ENCODE data around the gene STXBP6. TPM values are rescaled to one million over a fixed set of nuclear protein-coding genes. Genes with fewer than 3 reads are reported as not detected.

The STXBP6 gene
- total RNA-seq, 1 experiment from 2014 or later, result 6.4 TPM

- Histone ChIP-seq H3K36me3 (no peaks in the 10 kb centered on the region), H3K27ac (no peak overlapping the region), H3K27me3 (replicated peaks) (no peaks in the 10 kb centered on the region), H3K4me1 (replicated peaks) (peaks cover 19% of the 10 kb centered on the region), H3K4me3 (no peak overlapping the region), H3K9me3 (replicated peaks) (no peaks in the 10 kb centered on the region)
- DNase-seq (ENCODE audit: low read depth in 1 of 2, low spot score in 2 of 2), result no peak
Measured at GRCh38 chr14:24875991-24876878, 173.7 kb downstream of the STXBP6 start.

DNA sequence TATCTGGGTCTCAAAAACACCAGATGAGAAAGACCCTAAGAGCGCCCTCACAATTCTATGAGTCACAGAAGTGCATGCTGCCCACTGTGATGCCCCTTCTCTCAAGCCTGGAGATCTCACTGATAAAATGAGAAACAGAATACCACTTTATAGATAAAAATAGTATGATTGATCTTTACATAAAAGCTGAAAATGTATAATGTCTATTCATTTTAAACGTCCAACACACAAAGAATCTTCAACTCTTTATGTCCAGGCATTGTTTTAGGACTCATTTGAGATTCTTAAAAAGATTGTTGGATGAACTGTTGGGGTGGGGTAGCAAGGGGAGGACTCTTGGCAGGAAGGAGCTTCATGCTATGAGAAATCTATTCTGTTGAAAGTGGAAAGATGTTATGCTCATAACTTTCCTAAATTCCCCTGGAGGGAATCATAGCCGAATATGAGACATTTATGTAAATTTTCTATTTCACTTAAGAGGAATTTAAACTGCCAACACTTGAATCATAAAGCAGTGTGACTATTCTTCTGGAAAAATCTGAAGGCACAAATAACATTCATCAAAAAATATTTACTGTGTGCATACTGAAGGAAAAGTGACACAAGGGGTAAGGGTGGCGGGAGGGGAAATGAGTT, 174.6 kb downstream of the STXBP6 start:
- H3K4me1 ChIP-seq (replicated peaks), result peaks cover 9% of the 10 kb centered on the region
- no peaks in the 10 kb centered on the region for H3K9me3 ChIP-seq (replicated peaks)
- no peak for DNase-seq (ENCODE audit: low read depth in 1 of 2, low spot score in 2 of 2)
- no peaks in the 10 kb centered on the region for H3K27me3 ChIP-seq (replicated peaks)
- H3K36me3 ChIP-seq, result no peaks in the 10 kb centered on the region
- no peak overlapping the region for H3K27ac ChIP-seq
- H3K4me3 ChIP-seq, result no peak overlapping the region

GRCh38 chr14:24874514-24875202, 175.3 kb downstream of the STXBP6 start:
- Histone ChIP-seq H3K36me3 (no peaks in the 10 kb centered on the region), H3K27me3 (replicated peaks) (no peaks in the 10 kb centered on the region), H3K4me1 (replicated peaks) (peaks cover 6% of the 10 kb centered on the region), H3K27ac (no peak overlapping the region), H3K4me3 (no peak overlapping the region), H3K9me3 (replicated peaks) (no peaks in the 10 kb centered on the region)
- DNase-seq (ENCODE audit: low read depth in 1 of 2, low spot score in 2 of 2), result no peak

DNA sequence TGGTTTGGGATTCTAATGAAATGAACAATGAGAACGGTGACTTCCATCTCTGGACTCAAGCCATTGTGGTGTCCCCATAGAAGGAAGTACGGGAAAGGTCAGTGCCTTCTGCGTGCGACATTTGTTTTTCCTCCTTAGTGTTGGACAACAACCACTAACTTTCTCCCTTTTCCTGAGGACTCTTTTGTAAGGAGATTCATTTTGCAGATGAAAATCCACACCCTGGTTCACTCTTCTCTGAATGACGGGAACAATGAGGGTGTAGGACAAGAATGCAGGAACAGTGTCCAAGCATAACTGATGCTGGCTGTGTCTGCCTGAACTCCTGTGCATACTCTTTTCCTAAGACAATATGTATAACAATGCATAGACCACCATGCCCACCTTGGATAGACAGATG, 176.4 kb downstream of the STXBP6 start:
- DNase-seq (ENCODE audit: low read depth in 1 of 2, low spot score in 2 of 2), result no peak

DNA sequence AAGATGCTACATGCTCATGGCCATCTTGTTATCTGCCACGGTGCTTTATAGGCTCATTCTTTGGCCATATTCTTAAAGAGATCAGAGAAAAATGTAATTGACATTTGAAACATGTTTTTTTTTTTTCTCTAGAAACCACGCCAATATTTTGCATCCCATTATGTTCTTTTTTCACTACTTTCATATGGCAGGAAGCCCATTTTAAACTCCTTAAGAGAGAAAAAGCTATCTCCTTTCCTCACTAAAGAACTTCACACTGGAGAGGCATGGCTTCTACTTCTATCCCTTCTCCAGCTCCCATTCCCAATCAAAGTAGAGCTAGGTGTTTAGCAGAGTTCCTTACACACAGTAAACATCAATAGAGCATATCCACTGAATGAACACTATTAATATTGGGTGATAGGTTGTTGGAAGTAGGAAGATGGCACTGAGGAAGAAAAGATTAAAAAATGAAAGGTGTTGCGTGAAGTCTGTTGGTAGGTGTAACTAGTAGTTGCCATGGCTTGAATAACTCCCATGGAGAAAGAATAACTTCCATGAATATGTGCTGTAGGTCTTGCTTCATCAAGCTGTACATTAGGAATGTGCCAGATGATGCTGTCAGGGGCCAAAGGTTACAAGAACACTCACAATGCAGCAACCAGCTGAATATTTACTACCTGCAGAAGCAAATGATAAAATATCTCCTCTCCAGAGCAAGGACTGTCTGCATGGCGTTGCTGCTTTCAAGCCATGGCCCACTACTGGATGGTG, 178.8 kb downstream of the STXBP6 start:
- Histone ChIP-seq H3K36me3 (no peaks in the 10 kb centered on the region), H3K27me3 (replicated peaks) (no peaks in the 10 kb centered on the region), H3K9me3 (replicated peaks) (no peaks in the 10 kb centered on the region), H3K27ac (no peak overlapping the region), H3K4me3 (no peak overlapping the region), H3K4me1 (replicated peaks) (peaks cover 15% of the 10 kb centered on the region)
- no peak for DNase-seq (ENCODE audit: low read depth in 1 of 2, low spot score in 2 of 2)

More for the DNA sequence above, 176.4 kb downstream of the STXBP6 start:
- Histone ChIP-seq H3K9me3 (replicated peaks) (no peaks in the 10 kb centered on the region), H3K36me3 (no peaks in the 10 kb centered on the region), H3K27ac (no peak overlapping the region), H3K4me1 (replicated peaks) (peaks cover 15% of the 10 kb centered on the region), H3K27me3 (replicated peaks) (no peaks in the 10 kb centered on the region), H3K4me3 (no peak overlapping the region)

DNA sequence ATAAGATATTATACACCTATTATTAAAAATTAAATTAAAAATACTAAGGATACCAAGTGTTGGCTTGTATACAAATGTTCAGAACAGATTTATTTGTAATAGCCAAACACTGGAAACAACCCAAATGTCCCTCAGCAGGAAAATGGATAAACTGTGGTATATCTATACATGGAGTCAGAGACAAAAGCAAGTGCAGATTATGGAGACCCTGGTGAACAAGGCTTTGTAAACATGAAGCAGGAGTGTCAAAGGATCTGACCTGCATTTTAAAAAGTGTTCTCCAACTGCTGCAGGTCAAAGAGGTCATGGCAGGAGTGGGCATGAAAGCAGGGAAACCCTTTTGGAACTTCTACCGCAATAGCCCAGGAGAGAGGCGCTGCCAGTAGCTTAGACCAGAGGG, 181.6 kb downstream of the STXBP6 start:
- DNase-seq (ENCODE audit: low read depth in 1 of 2, low spot score in 2 of 2), result no peak
- Histone ChIP-seq H3K36me3 (no peaks in the 10 kb centered on the region), H3K27ac (no peak overlapping the region), H3K4me1 (replicated peaks) (peaks cover 20% of the 10 kb centered on the region), H3K27me3 (replicated peaks) (no peaks in the 10 kb centered on the region), H3K9me3 (replicated peaks) (no peaks in the 10 kb centered on the region), H3K4me3 (no peak overlapping the region)

DNA sequence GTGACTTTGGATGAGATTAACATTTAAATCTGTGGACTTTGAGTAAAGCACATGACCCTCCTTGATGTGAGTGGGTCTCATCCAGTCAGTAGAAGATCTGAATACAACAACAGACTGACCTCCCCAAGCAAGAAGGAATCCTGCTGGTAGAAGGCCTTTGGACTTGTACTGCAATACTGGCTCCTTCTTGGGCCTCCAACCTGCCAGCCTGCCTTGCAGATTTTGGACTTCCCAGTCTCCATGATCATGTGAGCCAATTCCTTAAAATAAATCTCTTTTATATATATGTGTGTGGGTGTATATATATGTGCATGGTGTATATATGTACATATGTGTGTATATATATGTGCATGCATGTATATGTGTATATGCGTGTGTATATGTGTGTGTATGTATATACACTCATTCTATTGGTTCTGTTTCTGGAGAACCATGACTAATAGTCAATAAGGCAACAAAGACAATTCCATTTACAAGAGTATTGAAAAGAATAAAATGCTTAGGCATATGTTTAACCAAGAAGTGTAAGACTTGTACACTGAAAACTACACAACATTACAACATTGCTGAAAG, 183.8 kb downstream of the STXBP6 start:
- no peaks in the 10 kb centered on the region for H3K36me3 ChIP-seq
- no peak overlapping the region for H3K4me3 ChIP-seq
- peaks cover 25% of the 10 kb centered on the region for H3K4me1 ChIP-seq (replicated peaks)
- no peak overlapping the region for H3K27ac ChIP-seq
- no peak for DNase-seq (ENCODE audit: low read depth in 1 of 2, low spot score in 2 of 2)
- no peaks in the 10 kb centered on the region for H3K9me3 ChIP-seq (replicated peaks)
- no peaks in the 10 kb centered on the region for H3K27me3 ChIP-seq (replicated peaks)

GRCh38 chr14:24863968-24864684, 185.8 kb downstream of the STXBP6 start:
- H3K27me3 ChIP-seq (replicated peaks), result no peaks in the 10 kb centered on the region
- H3K4me1 ChIP-seq (replicated peaks), result peaks cover 36% of the 10 kb centered on the region
- no peaks in the 10 kb centered on the region for H3K36me3 ChIP-seq
- H3K4me3 ChIP-seq, result no peak overlapping the region
- H3K9me3 ChIP-seq (replicated peaks), result no peaks in the 10 kb centered on the region
- no peak overlapping the region for H3K27ac ChIP-seq
- DNase-seq (ENCODE audit: low read depth in 1 of 2, low spot score in 2 of 2), result no peak

- Histone ChIP-seq H3K4me3 (no peak overlapping the region), H3K9me3 (replicated peaks) (no peaks in the 10 kb centered on the region), H3K27me3 (replicated peaks) (no peaks in the 10 kb centered on the region), H3K36me3 (no peaks in the 10 kb centered on the region), H3K27ac (peak overlapping the region; percentile 90), H3K4me1 (replicated peaks) (peaks cover 35% of the 10 kb centered on the region)
- DNase-seq (ENCODE audit: low read depth in 1 of 2, low spot score in 2 of 2), result peak; percentile 67 to 83
Measured at GRCh38 chr14:24861083-24861630, 188.8 kb downstream of the STXBP6 start.

GRCh38 chr14:24859559-24859958, 190.4 kb downstream of the STXBP6 start:
- peaks cover 35% of the 10 kb centered on the region for H3K4me1 ChIP-seq (replicated peaks)
- no peak overlapping the region for H3K27ac ChIP-seq
- no peaks in the 10 kb centered on the region for H3K9me3 ChIP-seq (replicated peaks)
- no peaks in the 10 kb centered on the region for H3K36me3 ChIP-seq
- H3K27me3 ChIP-seq (replicated peaks), result no peaks in the 10 kb centered on the region
- H3K4me3 ChIP-seq, result no peak overlapping the region
- DNase-seq (ENCODE audit: low read depth in 1 of 2, low spot score in 2 of 2), result no peak

GRCh38 chr14:24858684-24859083, 191.3 kb downstream of the STXBP6 start:
- Histone ChIP-seq H3K27me3 (replicated peaks) (no peaks in the 10 kb centered on the region), H3K36me3 (no peaks in the 10 kb centered on the region), H3K4me1 (replicated peaks) (peaks cover 31% of the 10 kb centered on the region), H3K9me3 (replicated peaks) (no peaks in the 10 kb centered on the region), H3K27ac (no peak overlapping the region), H3K4me3 (no peak overlapping the region)
- no peak for DNase-seq (ENCODE audit: low read depth in 1 of 2, low spot score in 2 of 2)

DNA sequence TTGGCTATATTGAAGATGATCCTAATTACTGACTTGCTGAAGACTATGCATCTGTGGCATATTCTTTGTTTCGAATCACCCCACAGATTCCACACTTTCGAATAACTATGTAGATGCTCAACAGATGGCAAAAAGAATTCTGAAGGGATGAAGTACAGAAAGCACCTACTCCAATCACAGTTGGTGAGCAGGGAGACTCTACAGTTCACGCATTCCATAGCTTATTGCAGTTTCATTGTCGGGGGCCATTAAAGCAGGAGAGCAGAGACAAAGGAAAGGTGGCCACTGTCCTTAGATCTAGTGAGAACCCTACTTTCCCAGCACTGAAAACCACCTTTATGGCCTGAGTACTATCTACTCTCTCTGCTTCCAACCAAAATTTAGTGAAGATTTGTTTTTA, 191.9 kb downstream of the STXBP6 start:
- Histone ChIP-seq H3K27ac (no peak overlapping the region), H3K27me3 (replicated peaks) (no peaks in the 10 kb centered on the region), H3K36me3 (no peaks in the 10 kb centered on the region), H3K9me3 (replicated peaks) (no peaks in the 10 kb centered on the region), H3K4me3 (no peak overlapping the region), H3K4me1 (replicated peaks) (peaks cover 31% of the 10 kb centered on the region)
- DNase-seq (ENCODE audit: low read depth in 1 of 2, low spot score in 2 of 2), result no peak
